Transverse colon (tissue), 3 donors: Measurements from ENCODE around the gene POLQ.

Experiments
- EP300 ChIP-seq: sonication (generic); formaldehyde crosslinking; IDR thresholded peaks from one replicate; pipeline ENCODE4 v1.6.1; 2017; ENCODE audit warnings: antibody characterized with exemption, low read depth
- TF ChIP-seq, protein P1 (sequence below), 5 experiments: fragments of 200-600 bp in 3 of 5; fragments of 450-650 bp in 2 of 5; sonication (generic) in 3 of 5; IDR thresholded peaks; 1 replicate in 2 of 5; 2 replicates in 3 of 5; pipeline ENCODE4 v1.5.1; 2016 to 2017; ENCODE audit warnings: antibody characterized with exemption in 5 of 5, inconsistent platforms in 3 of 5, mild to moderate bottlenecking in 2 of 5, moderate library complexity in 1 of 5

DNA sequence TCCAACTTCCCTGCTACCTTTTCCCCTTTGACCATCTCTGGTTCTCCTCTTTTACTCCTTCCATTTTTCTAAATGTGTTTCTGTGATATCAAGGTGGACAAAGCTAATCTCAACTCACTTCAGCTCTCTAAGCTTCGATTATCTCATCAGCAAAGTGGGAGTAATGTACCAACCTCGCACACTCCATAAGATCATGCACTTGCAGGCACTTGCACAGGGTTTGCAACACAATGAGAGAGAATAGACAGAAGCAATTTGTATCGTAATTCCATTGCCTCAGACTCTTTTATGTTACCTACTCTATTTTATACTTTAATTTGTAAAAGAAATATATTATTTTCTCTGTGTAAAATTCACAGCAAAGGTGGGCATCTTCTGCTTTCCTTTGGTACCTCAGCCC, 7.0 kb upstream of the POLQ start:
- TF ChIP-seq EP300 = no peak
- TF ChIP-seq, protein P1, sequence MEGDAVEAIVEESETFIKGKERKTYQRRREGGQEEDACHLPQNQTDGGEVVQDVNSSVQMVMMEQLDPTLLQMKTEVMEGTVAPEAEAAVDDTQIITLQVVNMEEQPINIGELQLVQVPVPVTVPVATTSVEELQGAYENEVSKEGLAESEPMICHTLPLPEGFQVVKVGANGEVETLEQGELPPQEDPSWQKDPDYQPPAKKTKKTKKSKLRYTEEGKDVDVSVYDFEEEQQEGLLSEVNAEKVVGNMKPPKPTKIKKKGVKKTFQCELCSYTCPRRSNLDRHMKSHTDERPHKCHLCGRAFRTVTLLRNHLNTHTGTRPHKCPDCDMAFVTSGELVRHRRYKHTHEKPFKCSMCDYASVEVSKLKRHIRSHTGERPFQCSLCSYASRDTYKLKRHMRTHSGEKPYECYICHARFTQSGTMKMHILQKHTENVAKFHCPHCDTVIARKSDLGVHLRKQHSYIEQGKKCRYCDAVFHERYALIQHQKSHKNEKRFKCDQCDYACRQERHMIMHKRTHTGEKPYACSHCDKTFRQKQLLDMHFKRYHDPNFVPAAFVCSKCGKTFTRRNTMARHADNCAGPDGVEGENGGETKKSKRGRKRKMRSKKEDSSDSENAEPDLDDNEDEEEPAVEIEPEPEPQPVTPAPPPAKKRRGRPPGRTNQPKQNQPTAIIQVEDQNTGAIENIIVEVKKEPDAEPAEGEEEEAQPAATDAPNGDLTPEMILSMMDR (IDR thresholded peaks at IDR 0.05) = no peak
